Right cardiac atrium (tissue), 5 donors: ENCODE data around the gene MAP2K4. TPM values are rescaled to one million over a fixed set of nuclear protein-coding genes. Genes with fewer than 3 reads are reported as not detected.

Experiments
- ATAC-seq, 2 donors: fragments of 200-7000 bp; cut with Tn5 transposase; one replicate each; pipeline versions ENCODE4 v1.8.0 to v1.9.1; 2020; ENCODE audit warnings: moderate library complexity in 2 of 2, mild to moderate bottlenecking in 1 of 2
- DNase-seq, 3 donors: peaks; one replicate each; pipeline ENCODE4 v3.0.0-alpha.2; 2020
- H3K27ac ChIP-seq: one replicate; pipeline ENCODE4 v1.5.1; 2013; ENCODE audit warnings: mild to moderate bottlenecking, low read length, control low read depth, moderate library complexity
- H3K27me3 ChIP-seq: one replicate; pipeline ENCODE4 v1.6.1; 2013; ENCODE audit not compliant: control insufficient read depth, insufficient read depth
- H3K4me1 ChIP-seq: one replicate; pipeline ENCODE4 v1.6.1; 2013; ENCODE audit warnings: low read length; ENCODE audit not compliant: control insufficient read depth, insufficient read depth
- H3K4me3 ChIP-seq: one replicate; pipeline ENCODE4 v1.5.1; 2013; ENCODE audit warnings: low read length, control low read depth
- H3K9me3 ChIP-seq: one replicate; pipeline ENCODE4 v1.6.1; 2013; ENCODE audit warnings: low read length; ENCODE audit not compliant: control insufficient read depth
- WGBS: extraction: QIAGEN DNeasy Blood & Tissue Kit; methylation state at CpG from one replicate; pipeline ENCODE4 v1.1.7; 2013; 5-methylcytosine and 5-hydroxymethylcytosine counted together
- intact Hi-C, 4 donors: fragments of 100-400 bp; cut with DNase I; formaldehyde crosslinking; loops; one replicate each; pipeline versions ENCODE4 v1.11.0 to v1.14.0; 2022 to 2023
- polyA plus RNA-seq: library from polyadenylated mRNA; stranded (reverse); fragments of 200-250 nt; gene quantifications from one replicate; pipeline ENCODE4 v1.2.3, GENCODE V29; 2013
- total RNA-seq, 4 donors: library from RNA; stranded (reverse); fragmentation: NEBNext Ultra II Directional; extraction: Animal tissue kit (Norgen Biotek cat#: 25700); gene quantifications; one replicate each; pipeline ENCODE4 v1.2.1, GENCODE V29; 2021
- donor health status: healthy with polysubstance abuse.
- donor health status: DM: no; HTN: yes; CAD: no.
- donor health status: DM: no; HTN: no; CAD: no.
- donor health status: DM: no; HTN: yes; CAD: no; lungs with severe emphysema.
- donor health status: DM: yes; HTN: yes; CAD: no.

MAP2K4 gene
- total and polyA plus RNA-seq, 5 donors = 11.5 to 34.4 (median 33.4) TPM

DNA sequence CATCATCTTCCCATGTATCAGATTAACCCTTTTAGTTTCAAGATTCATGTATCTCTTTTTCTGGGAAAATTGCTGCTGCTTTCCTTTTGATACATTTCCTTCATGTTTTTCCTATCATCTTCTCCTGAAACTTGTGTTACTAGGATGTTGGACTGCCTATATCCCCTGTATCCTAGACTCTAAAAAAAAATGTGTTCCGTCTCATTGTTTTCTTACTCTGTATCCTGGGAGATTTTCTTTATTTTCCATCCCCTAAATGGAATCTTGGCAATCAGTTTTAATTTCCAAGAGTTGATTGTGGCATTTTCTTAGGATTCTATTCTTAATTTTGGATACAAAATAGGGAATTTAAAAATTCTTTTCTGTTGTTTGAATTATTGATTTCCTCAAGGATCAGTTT lies 36.8 kb downstream of the MAP2K4 start:
- 78% methylated on average over 1 of the region's 1 CpG for WGBS
- Histone ChIP-seq H3K9me3 (no peaks in the 10 kb centered on the region), H3K4me3 (no peak overlapping the region), H3K27ac (no peak overlapping the region), H3K27me3 (no peaks in the 10 kb centered on the region), H3K4me1 (peaks cover 2% of the 10 kb centered on the region)
- DNase-seq (no peak), ATAC-seq (no peak)
- intact Hi-C loops = no loop called here

DNA sequence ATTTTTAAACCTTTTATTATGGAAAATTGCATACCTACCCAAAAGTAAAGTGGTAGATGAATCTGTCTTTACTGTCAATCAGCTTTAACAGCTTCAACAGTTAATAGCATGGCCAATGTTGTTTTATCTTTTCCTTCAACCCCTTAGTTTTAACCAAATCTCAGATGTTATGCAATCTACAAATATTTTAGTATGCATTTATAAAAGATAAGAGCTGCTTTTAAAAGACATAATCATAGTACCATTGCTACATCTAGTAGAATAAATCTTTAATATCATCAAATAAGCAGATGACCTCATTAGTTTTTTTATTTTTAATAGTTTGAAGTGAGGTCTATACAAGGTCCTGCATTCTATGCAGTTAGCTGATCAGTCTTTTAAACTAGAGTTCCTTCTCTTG lies 37.9 kb downstream of the MAP2K4 start:
- intact Hi-C loops = no loop called here
- H3K9me3 ChIP-seq = no peaks in the 10 kb centered on the region
- peaks cover 2% of the 10 kb centered on the region for H3K4me1 ChIP-seq
- no peaks in the 10 kb centered on the region for H3K27me3 ChIP-seq
- no peak for ATAC-seq
- H3K27ac ChIP-seq = no peak overlapping the region
- DNase-seq = no peak
- no peak overlapping the region for H3K4me3 ChIP-seq

DNA sequence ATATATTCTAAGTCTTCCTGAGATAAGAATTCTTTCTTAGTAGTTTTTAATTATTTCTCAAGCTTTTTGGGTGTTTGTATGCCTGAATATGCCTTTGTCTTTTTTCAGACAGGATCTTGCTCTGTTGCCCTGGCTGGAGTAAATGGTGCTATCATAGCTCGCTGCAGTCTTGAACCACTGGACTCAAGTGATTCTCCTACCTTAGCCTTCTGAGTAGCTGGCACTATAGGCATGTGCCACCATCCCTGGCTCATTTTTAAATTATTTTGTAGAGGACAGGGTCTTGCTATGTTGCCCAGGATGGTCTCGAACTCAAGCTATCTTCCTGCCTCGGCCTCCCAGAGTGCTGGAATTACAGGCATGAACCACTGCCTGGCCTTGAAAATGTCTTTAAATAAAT lies 41.6 kb downstream of the MAP2K4 start:
- H3K4me3 ChIP-seq = no peak overlapping the region
- no peak overlapping the region for H3K27ac ChIP-seq
- WGBS = 96% methylated on average over 3 of the region's 3 CpGs
- no peak for ATAC-seq
- H3K9me3 ChIP-seq = no peaks in the 10 kb centered on the region
- H3K4me1 ChIP-seq = peaks cover 2% of the 10 kb centered on the region
- no peaks in the 10 kb centered on the region for H3K27me3 ChIP-seq
- DNase-seq = no peak
- intact Hi-C loops = no loop called here

DNA sequence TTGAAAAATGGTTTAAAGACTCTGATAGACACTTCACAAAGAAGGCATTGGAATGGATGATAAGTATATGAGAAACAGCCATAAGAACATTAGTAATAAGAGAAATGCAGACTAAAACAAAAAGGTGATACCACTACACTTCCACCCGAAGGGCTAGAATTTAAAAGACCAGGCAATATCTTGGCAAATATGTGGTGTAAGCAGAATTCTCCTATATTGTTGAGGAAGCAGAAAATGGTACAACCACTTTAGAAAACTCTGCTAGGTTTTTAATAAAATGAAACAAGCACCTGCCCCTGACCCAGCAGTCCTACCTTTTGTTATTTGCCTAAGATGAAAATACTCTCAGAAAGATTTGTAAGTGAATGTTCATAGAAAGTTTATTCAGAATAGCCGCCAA lies 43.7 kb downstream of the MAP2K4 start:
- intact Hi-C loops = no loop called here
- DNase-seq = no peak
- H3K9me3 ChIP-seq = no peaks in the 10 kb centered on the region
- H3K4me1 ChIP-seq = peaks cover 2% of the 10 kb centered on the region
- no peak for ATAC-seq
- no peak overlapping the region for H3K27ac ChIP-seq
- H3K27me3 ChIP-seq = no peaks in the 10 kb centered on the region
- H3K4me3 ChIP-seq = no peak overlapping the region
- 97% methylated on average over 2 of the region's 2 CpGs for WGBS

DNA sequence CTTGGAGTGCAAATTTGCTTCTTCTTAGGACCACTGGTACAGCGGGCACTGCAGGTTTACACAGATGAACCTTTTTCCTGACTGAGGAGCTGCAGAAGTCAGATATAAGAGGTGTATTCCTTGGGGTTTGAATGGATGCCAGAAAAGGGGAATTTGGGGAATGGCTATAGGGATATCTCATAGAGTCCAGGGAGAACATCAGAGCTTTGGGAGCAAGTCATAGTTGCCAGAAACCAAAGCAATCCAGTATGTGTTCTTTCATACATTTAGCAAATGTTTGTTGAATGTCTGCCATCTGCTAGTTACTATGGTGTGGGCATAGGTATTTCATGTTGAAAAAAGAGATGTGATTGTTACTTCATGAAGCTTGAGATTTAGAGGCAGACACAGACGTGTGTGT lies 46.8 kb downstream of the MAP2K4 start:
- 90% methylated on average over 2 of the region's 2 CpGs for WGBS
- no peak overlapping the region for H3K27ac ChIP-seq
- H3K4me3 ChIP-seq = no peak overlapping the region
- no peaks in the 10 kb centered on the region for H3K4me1 ChIP-seq
- intact Hi-C loops = no loop called here
- no peak for DNase-seq
- ATAC-seq = no peak
- no peaks in the 10 kb centered on the region for H3K9me3 ChIP-seq
- H3K27me3 ChIP-seq = no peaks in the 10 kb centered on the region

DNA sequence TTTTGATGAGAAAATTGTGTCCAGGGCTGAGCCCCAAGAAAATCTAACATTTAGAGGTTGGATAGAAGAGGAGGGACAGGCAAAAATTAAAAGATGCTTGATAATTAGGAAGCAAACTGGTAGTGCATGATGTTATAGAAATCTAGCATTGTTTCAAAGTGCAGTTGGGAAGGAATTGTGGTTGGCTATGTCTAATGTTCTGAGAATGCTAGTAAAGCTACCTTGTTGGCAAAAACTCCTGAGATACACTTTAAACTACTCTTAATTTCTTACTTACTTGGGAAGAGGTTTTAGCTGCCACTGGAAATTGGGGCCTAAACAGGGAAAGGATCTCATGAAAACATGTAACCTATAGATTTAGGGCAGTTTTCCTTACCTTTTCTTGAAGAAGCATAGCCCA lies 48.3 kb downstream of the MAP2K4 start:
- no peak for ATAC-seq
- intact Hi-C loops = no loop called here
- no peak overlapping the region for H3K27ac ChIP-seq
- H3K4me1 ChIP-seq = no peaks in the 10 kb centered on the region
- no peaks in the 10 kb centered on the region for H3K9me3 ChIP-seq
- H3K27me3 ChIP-seq = no peaks in the 10 kb centered on the region
- DNase-seq = no peak
- H3K4me3 ChIP-seq = no peak overlapping the region

DNA sequence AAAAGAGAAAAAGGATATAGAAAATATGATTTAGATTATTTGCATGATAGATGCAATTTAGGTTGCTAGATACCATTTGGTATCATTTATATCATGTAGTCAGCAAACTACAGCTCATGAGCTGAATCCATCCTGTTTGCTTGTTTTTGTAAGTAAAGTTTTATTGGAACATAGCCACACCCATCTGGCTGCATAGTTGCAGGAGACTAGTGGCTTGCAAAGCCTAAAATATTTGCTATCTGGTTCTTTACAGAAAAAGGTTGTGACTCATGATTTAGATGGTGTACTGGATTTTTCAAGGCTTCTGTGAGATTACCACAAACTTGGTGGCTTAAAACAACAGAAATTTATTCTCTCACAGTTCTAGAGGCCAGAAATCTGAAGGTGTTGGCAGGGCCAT lies 49.9 kb downstream of the MAP2K4 start:
- no peak overlapping the region for H3K27ac ChIP-seq
- no peaks in the 10 kb centered on the region for H3K27me3 ChIP-seq
- H3K4me1 ChIP-seq = no peaks in the 10 kb centered on the region
- ATAC-seq (no peak), DNase-seq (no peak)
- intact Hi-C loops = no loop called here
- H3K9me3 ChIP-seq = no peaks in the 10 kb centered on the region
- no peak overlapping the region for H3K4me3 ChIP-seq

DNA sequence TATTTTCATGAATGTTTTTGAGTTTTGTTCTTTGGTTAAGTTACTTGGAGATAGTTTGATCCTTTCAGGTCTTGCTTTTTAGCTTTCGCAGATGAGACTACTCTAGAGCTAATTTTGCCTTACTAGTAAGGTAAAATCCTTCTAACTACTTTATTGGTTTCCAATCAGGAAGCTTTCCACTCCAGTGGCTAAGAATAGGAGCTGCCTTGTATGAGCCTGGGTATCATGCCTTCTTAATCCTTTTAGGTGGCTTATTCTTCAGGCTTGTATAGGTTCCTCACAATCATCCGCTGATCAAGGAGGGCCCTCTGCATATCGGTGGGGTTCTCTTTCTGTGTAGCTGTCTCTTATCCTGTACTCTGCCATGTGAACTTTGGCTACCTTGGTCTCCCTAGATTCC lies 53.7 kb downstream of the MAP2K4 start:
- H3K27ac ChIP-seq = no peak overlapping the region
- H3K4me1 ChIP-seq = no peaks in the 10 kb centered on the region
- DNase-seq = no peak
- H3K27me3 ChIP-seq = no peaks in the 10 kb centered on the region
- H3K9me3 ChIP-seq = no peaks in the 10 kb centered on the region
- H3K4me3 ChIP-seq = no peak overlapping the region
- intact Hi-C loops = no loop called here
- no peak for ATAC-seq
- WGBS = 83% methylated on average over 3 of the region's 3 CpGs

DNA sequence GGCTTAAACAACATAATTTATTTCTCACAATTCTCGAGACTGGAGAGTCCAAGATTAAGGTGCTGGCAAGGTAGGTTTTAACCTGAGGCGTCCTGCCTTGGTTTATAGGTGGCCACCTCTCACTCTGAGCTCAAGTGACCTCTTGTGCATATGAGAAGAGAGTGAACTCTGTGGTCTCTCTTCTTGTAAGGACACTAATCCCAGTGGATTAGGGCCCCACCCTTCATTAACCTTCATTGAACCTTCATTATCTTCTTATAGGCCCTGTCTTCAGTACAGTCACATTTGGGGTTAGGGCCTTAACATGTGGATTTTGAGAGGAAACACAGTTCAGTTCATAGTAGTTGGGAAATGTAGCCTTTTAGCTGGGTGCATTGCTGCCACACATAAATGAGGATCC lies 57.1 kb downstream of the MAP2K4 start:
- no peak overlapping the region for H3K4me3 ChIP-seq
- H3K27me3 ChIP-seq = no peaks in the 10 kb centered on the region
- no peaks in the 10 kb centered on the region for H3K4me1 ChIP-seq
- ATAC-seq (no peak), DNase-seq (no peak)
- 95% methylated on average over 2 of the region's 2 CpGs for WGBS
- intact Hi-C loops = no loop called here
- no peak overlapping the region for H3K27ac ChIP-seq
- H3K9me3 ChIP-seq = no peaks in the 10 kb centered on the region

DNA sequence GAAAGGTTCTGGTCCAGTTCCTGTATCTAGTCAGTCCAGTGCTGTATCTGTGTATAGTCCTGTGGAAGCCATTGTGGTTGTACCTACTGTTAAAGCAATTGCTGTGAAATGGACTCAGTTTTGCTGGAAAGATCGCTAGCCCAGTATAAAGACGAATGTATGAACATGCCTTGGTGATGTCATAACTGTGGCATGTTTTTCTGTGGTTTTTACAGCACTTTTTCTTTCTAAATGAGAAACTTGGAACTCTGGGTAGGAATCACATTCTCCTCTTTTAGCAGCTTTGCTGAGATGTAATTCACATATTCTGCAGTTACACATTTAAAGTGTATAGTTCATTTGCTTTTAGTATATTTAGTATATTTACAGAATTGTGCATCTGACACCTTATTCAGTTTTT lies 58.1 kb downstream of the MAP2K4 start:
- ATAC-seq (no peak), DNase-seq (no peak)
- no peaks in the 10 kb centered on the region for H3K27me3 ChIP-seq
- no peak overlapping the region for H3K4me3 ChIP-seq
- no peaks in the 10 kb centered on the region for H3K9me3 ChIP-seq
- H3K4me1 ChIP-seq = no peaks in the 10 kb centered on the region
- 61% methylated on average over 2 of the region's 2 CpGs for WGBS
- no peak overlapping the region for H3K27ac ChIP-seq
- intact Hi-C loops = no loop called here

DNA sequence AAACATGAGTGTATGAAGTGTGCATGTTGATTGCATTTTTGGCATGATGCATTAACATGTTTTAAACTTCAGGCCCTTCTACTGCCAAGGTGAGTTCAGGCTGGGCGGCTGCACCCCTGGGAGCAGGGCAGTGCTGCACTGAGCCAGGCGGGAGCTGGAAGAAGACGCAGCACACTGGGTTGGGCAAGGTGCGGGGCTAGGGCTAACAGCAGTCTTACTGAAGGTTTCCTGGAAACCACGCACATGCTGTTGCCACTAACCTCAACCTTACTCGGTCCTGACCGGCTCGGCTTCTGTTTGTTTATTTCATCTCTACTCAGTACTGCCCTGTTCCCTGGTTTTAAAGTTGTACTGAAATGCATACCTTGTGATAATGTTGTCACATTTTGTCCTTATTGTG lies 61.0 kb downstream of the MAP2K4 start:
- H3K27ac ChIP-seq = no peak overlapping the region
- DNase-seq = peak in 1 of 3 donors; percentile 28
- no peak overlapping the region for H3K4me3 ChIP-seq
- H3K4me1 ChIP-seq = peaks cover 3% of the 10 kb centered on the region
- ATAC-seq = peak; percentile 26 to 32
- WGBS = 92% methylated on average over 8 of the region's 8 CpGs
- intact Hi-C loops = no loop called here
- H3K9me3 ChIP-seq = no peaks in the 10 kb centered on the region
- H3K27me3 ChIP-seq = no peaks in the 10 kb centered on the region

DNA sequence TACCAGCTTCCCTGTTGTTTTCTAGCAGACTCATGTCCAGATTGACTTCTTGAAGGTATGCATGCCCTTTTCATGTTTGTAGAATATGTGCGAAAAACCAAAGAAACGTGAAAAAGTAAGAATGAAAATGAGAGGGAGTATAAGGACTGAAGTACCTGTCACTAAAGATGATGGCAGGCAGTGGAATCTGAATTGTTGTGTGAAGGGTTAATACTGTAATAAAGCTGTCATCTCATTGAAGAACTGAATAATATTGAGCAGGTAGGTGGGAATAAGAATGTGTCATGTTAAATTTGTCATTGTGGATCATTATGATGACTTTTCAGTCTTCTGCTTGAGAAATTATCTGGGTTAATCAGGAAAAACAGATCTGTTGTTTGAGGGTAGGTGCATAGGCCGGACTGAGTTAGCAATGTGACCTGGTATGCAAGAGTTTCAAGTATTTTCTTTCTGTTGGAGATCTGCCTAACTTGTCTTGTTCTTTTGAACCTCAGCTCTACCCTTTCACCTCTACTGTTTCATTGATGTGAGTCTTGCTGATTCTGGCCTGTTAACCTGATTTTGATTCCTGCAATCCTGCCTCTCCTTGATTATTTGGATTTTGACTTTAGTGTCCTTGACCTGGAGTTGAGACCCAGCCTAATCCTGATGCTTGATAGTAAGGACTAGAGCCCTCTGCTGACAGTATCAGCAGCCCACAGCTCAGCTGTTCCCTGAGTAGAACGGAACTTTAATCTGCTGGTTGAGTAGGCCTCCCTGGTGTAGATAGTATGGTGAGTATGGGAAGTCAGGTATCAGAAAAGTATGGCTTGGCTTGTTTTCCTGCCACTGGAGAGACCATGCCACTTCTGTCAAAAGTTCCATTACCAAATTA lies 64.6 kb downstream of the MAP2K4 start:
- Histone ChIP-seq H3K27me3 (no peaks in the 10 kb centered on the region), H3K4me1 (peaks cover 3% of the 10 kb centered on the region), H3K27ac (no peak overlapping the region), H3K9me3 (no peaks in the 10 kb centered on the region), H3K4me3 (no peak overlapping the region)
- ATAC-seq (no peak), DNase-seq (no peak)
- intact Hi-C loops = no loop called here
- 84% methylated on average over 4 of the region's 4 CpGs for WGBS
